Activated T-cell treated with anti-CD3 and anti-CD28 coated beads, Interleukin-2, amount 50 U/mL, for 1 hour (primary cell): ENCODE results near the gene CTCF.
A peak's percentile ranks its signal among the peaks of the same experiment; 100 is the strongest.

Experiments
- DNase-seq: peaks from one replicate; pipeline ENCODE4 v3.0.0-alpha.2; 2020

The CTCF gene

GRCh38 chr16:67667453-67667816 is 105.1 kb downstream of the CTCF start:
- DNase-seq, result no peak

GRCh38 chr16:67667817-67668494 is 105.6 kb downstream of the CTCF start:
- DNase-seq, result peak; percentile 83

GRCh38 chr16:67668495-67669157 is 106.3 kb downstream of the CTCF start:
- peak; percentile 43 for DNase-seq

- DNase-seq, result no peak
Measured at GRCh38 chr16:67669499-67670101, 107.3 kb downstream of the CTCF start.

- DNase-seq, result no peak
Measured at GRCh38 chr16:67672306-67672705, 110.0 kb downstream of the CTCF start.

- DNase-seq, result peak; percentile 50
Measured at GRCh38 chr16:67672739-67673662, 110.7 kb downstream of the CTCF start.

GRCh38 chr16:67673712-67674580 is 111.6 kb downstream of the CTCF start:
- no peak for DNase-seq

- no peak for DNase-seq
Measured at GRCh38 chr16:67674851-67675578, 112.7 kb downstream of the CTCF start.

- DNase-seq, result no peak
Measured at GRCh38 chr16:67675579-67675935, 113.2 kb downstream of the CTCF start.

- no peak for DNase-seq
Measured at GRCh38 chr16:67675999-67676398, 113.7 kb downstream of the CTCF start.

- no peak for DNase-seq
Measured at GRCh38 chr16:67676516-67676915, 114.2 kb downstream of the CTCF start.

- no peak for DNase-seq
Measured at GRCh38 chr16:67676939-67677338, 114.6 kb downstream of the CTCF start.

- no peak for DNase-seq
Measured at GRCh38 chr16:67677712-67678111, 115.4 kb downstream of the CTCF start.

- DNase-seq, result no peak
Measured at GRCh38 chr16:67678354-67679023, 116.2 kb downstream of the CTCF start.

GRCh38 chr16:67679935-67680897 is 117.9 kb downstream of the CTCF start:
- no peak for DNase-seq

GRCh38 chr16:67683767-67684166 is 121.4 kb downstream of the CTCF start:
- DNase-seq, result no peak

- DNase-seq, result no peak
Measured at GRCh38 chr16:67685388-67686112, 123.2 kb downstream of the CTCF start.
